K562 (cell line): ENCODE measurements around the gene KAZN. TPM values are rescaled to one million over a fixed set of nuclear protein-coding genes. Genes with fewer than 3 reads are reported as not detected.

Source experiments
- ATAC-seq: fragments of 200-7000 bp; cut with Tn5 transposase; 3 replicates; pipeline ENCODE4 v1.9.1; 2020; ENCODE audit warnings: moderate library complexity
- BruUV-seq: library from RNA; stranded (reverse); fragments of 400-500 nt; replicated peaks from 2 replicates; lab custom pipeline; 2021; lab: Mats Ljungman, UMichigan
- CTCF ChIA-PET: fragments of 300-600 bp; formaldehyde crosslinking; extraction: SDS; loops from one replicate; lab custom pipeline; 2021; ENCODE audit warnings: low intra/inter-chr PET ratio; lab: Yijun Ruan, JAX
- POLR2A ChIA-PET: fragments of 300-600, 350-650 bp; sonication (Branson Sonifier 250); formaldehyde crosslinking; extraction: SDS; loops from one replicate; lab custom pipeline; 2021; ENCODE audit warnings: antibody characterized with exemption, inconsistent platforms; lab: Yijun Ruan, JAX
- DNase-seq, 4 experiments: peaks; one replicate each; pipeline versions ENCODE4 v3.0.0 to v3.0.0-alpha.2; 2011 to 2018; ENCODE audit warnings: low spot score in 3 of 4, mixed read lengths in 3 of 4; ENCODE audit errors: extremely low read depth in 1 of 4
- FAIRE-seq: peaks from 2 replicates; lab custom pipeline; 2011; peaks lifted over from hg19 to GRCh38; lab: Jason Lieb, UNC
- H2AFZ ChIP-seq: 2 replicates; pipeline ENCODE4 v1.6.0; 2011; ENCODE audit warnings: low read depth, low read length, control low read depth, inconsistent platforms
- H3K27ac ChIP-seq: fragments of 200-600 bp; 3 replicates; pipeline ENCODE4 v1.8.0; 2011; ENCODE audit warnings: low read depth, mild to moderate bottlenecking, control low read depth, inconsistent platforms, low read length, moderate library complexity, mixed read lengths; ENCODE audit errors: extremely low read depth
- H3K27me3 ChIP-seq, 2 experiments: fragments of 300-600 bp in 1 of 2; 2 replicates in 1 of 2; 3 replicates in 1 of 2; pipeline versions ENCODE4 v1.6.0 to v1.8.0; 2011; ENCODE audit warnings: inconsistent platforms in 2 of 2, low read length in 2 of 2, mild to moderate bottlenecking in 1 of 2, mixed read lengths in 1 of 2, moderate library complexity in 1 of 2; ENCODE audit not compliant: control insufficient read depth in 2 of 2, insufficient read depth in 2 of 2
- H3K36me3 ChIP-seq: fragments of 300-600 bp; 3 replicates; pipeline ENCODE4 v1.8.0; 2011; ENCODE audit warnings: mild to moderate bottlenecking, low read length, inconsistent platforms; ENCODE audit not compliant: control insufficient read depth, insufficient read depth
- H3K4me1 ChIP-seq, 2 experiments: fragments of 200-600 bp in 1 of 2; replicated peaks in 1 of 2; 2 replicates in 1 of 2; 3 replicates in 1 of 2; pipeline versions ENCODE4 v1.5.1 to v1.8.0; 2011; ENCODE audit warnings: inconsistent platforms in 2 of 2, low read length in 2 of 2, mild to moderate bottlenecking in 1 of 2, mixed read lengths in 1 of 2, moderate library complexity in 1 of 2; ENCODE audit not compliant: control insufficient read depth in 2 of 2, insufficient read depth in 2 of 2
- H3K4me2 ChIP-seq: 2 replicates; pipeline ENCODE4 v1.6.1; 2011; ENCODE audit warnings: low read length, control low read depth, inconsistent platforms, mixed read lengths; ENCODE audit not compliant: insufficient read depth
- H3K4me3 ChIP-seq: fragments of 200-600 bp; sonication (generic), shearing (Covaris generic); 2 replicates; pipeline ENCODE4 v1.5.1; 2016; ENCODE audit warnings: control low read depth, inconsistent platforms
- H3K79me2 ChIP-seq: fragments of 200-600 bp; 3 replicates; pipeline ENCODE4 v1.8.0; 2011; ENCODE audit warnings: low read length, inconsistent platforms; ENCODE audit not compliant: control insufficient read depth, insufficient read depth
- H3K9ac ChIP-seq, 2 experiments: 2 replicates each; pipeline versions ENCODE4 v1.6.0 to v1.6.1; 2011; ENCODE audit warnings: low read depth in 2 of 2, low read length in 2 of 2, control low read depth in 1 of 2, inconsistent platforms in 1 of 2, mild to moderate bottlenecking in 1 of 2, mixed read lengths in 1 of 2; ENCODE audit not compliant: insufficient read depth in 1 of 2
- H3K9me1 ChIP-seq: one replicate; pipeline ENCODE4 v1.6.0; 2011; ENCODE audit warnings: inconsistent platforms, mild to moderate bottlenecking, low read length, moderate library complexity; ENCODE audit not compliant: control insufficient read depth, insufficient read depth
- H3K9me3 ChIP-seq: replicated peaks from 2 replicates; pipeline ENCODE4 v1.5.1; 2011; ENCODE audit warnings: low read depth, low read length, inconsistent platforms; ENCODE audit not compliant: control insufficient read depth, insufficient read depth
- H4K20me1 ChIP-seq: replicated peaks from 2 replicates; pipeline ENCODE4 v1.6.1; 2011; ENCODE audit warnings: low read length, inconsistent platforms, mixed read lengths; ENCODE audit not compliant: control insufficient read depth, insufficient read depth
- PKNOX1 ChIP-seq: fragments of 450-650 bp; IDR thresholded peaks from 2 replicates; pipeline ENCODE4 v1.6.1; 2016
- WGBS: fragments of 100-300 bp; shearing (Covaris generic); methylation state at CpG from one replicate; pipeline ENCODE4 v1.1.6; 2016; ENCODE audit warnings: low coverage, mixed read lengths; ENCODE audit not compliant: insufficient coverage; ENCODE audit errors: missing lambda C conversion rate; 5-methylcytosine and 5-hydroxymethylcytosine counted together
- in situ Hi-C: fragments of 300-500 bp; cut with MboI; formaldehyde crosslinking; loops from 4 replicates; pipeline ENCODE4 v1.15.0; 2018; ENCODE audit warnings: inconsistent platforms, mixed read lengths
- intact Hi-C: fragments of 100-400 bp; cut with micrococcal nuclease; formaldehyde crosslinking; loops from 2 replicates; pipeline ENCODE4 v1.14.2; 2022
- polyA plus RNA-seq, 8 experiments: library from polyadenylated mRNA; depleted of rRNA in 4 of 8; stranded (reverse) in 5 of 8; unstranded in 3 of 8; fragments of >200 nt; fragmentation: Nextera tagmentation in 2 of 8; fragmentation: Illumina TruSeq in 1 of 8; extraction: Ambion mirVana in 2 of 8; extraction: Trizol in 1 of 8; gene quantifications; 2 replicates each; pipeline versions ENCODE4 v1.2.1 to v1.2.3, GENCODE V29; 2011 to 2014; ENCODE audit warnings: inconsistent platforms in 1 of 8, missing spikeins in 1 of 8
- total RNA-seq, 7 experiments: library from RNA; depleted of rRNA in 6 of 7; stranded (reverse); fragments of >200 nt in 6 of 7; fragmentation: Illumina TruSeq in 2 of 7; extraction: Trizol in 2 of 7; gene quantifications; 2 replicates each; pipeline versions ENCODE4 v1.2.1 to v1.2.3, GENCODE V29; 2011 to 2021; ENCODE audit warnings: low replicate concordance in 1 of 7
- TF ChIP-seq, protein P1 (sequence below): fragments of 450-650 bp; formaldehyde crosslinking; IDR thresholded peaks from 2 replicates; pipeline ENCODE4 v1.4.0; 2022; ENCODE audit warnings: missing genetic modification characterization

The KAZN gene
- total and polyA plus RNA-seq, 9 of the 15 experiments (the other 6 are each of a cell fraction or from before 2014, with no cell fraction given), result 2.1 to 21.6 (median 5.4) TPM

DNA sequence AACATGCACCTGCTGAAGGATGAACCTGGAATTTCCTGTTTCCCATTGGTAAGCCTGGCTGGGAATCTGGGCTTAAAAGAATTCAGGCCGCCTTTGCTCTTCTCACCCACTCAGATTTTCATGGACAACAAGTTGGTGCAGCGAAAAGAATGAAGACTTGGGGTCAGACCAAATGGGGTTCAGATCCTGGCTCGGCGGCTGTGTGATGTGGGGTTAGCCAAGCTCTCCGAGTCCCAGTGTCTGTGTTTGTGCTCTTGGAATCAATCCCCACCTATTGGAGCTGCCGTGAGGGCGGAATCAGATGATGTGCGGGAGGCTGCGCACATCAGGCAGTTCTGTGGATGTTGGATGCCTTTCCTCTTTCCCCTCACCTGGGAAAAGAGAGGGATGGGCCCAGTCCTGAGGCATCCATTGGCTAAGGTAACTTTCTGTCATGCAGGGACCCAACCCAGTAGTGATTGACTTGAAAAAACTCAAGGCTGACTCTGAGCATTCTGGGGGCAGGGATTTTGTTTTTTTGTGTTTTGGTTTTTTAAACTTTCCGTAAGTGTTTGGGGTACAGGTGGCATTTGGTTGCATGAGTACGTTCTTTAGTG lies 228.3 kb downstream of the KAZN start:
- Histone ChIP-seq H3K4me1 (peaks cover 4 to 9% of the 10 kb centered on the region in 2 experiments; a peak in 4 of 5 replicates), H3K4me3 (no peak overlapping the region), H3K27me3 (no peaks in the 10 kb centered on the region), H3K9me3 (no peaks in the 10 kb centered on the region; the same call in 1 of the 2 replicates), H3K9me1 (no peaks in the 10 kb centered on the region), H4K20me1 (no peaks in the 10 kb centered on the region), H3K36me3 (no peaks in the 10 kb centered on the region), H3K9ac (no peak overlapping the region), H3K27ac (no peak overlapping the region), H3K4me2 (no peak overlapping the region), H3K79me2 (no peaks in the 10 kb centered on the region), H2AFZ (no peak overlapping the region)
- WGBS, result 82% methylated on average over 11 of the region's 11 CpGs
- intact Hi-C loops, result no loop called here
- DNase-seq (no peak), FAIRE-seq (no peak), ATAC-seq (no peak)
- CTCF ChIA-PET, result interaction anchor here (1.3 kb wide), 1 partner anchor 200 kb away, joined by 3 read pairs; no protein-coding TSS in a partner anchor
- POLR2A ChIA-PET, result no interaction called here
- BruUV-seq, result no TSS peak
- peak; percentile 30; the same call in 1 of the 2 replicates for TF ChIP-seq PKNOX1
- TF ChIP-seq, protein P1, sequence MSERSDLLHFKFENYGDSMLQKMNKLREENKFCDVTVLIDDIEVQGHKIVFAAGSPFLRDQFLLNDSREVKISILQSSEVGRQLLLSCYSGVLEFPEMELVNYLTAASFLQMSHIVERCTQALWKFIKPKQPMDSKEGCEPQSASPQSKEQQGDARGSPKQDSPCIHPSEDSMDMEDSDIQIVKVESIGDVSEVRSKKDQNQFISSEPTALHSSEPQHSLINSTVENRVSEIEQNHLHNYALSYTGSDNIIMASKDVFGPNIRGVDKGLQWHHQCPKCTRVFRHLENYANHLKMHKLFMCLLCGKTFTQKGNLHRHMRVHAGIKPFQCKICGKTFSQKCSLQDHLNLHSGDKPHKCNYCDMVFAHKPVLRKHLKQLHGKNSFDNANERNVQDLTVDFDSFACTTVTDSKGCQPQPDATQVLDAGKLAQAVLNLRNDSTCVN (CRISPR knock-in tag), result no peak
- in situ Hi-C loops, result no loop called here
